CD14-positive monocyte (primary cell): ENCODE results near the gene RNF213. TPM values are rescaled to one million over a fixed set of nuclear protein-coding genes. Genes with fewer than 3 reads are reported as not detected.

Experiments used
- DNase-seq, 3 donors: peaks; one replicate each; pipeline ENCODE4 v3.0.0-alpha.2; 2011 to 2022
- H2AFZ ChIP-seq: 2 replicates; pipeline ENCODE4 v1.6.0; 2012; ENCODE audit warnings: mild to moderate bottlenecking, low read depth, low read length, inconsistent platforms; ENCODE audit not compliant: insufficient read depth, poor library complexity, severe bottlenecking
- H3K27ac ChIP-seq, 2 donors: 1 replicate in 1 of 2; 2 replicates in 1 of 2; pipeline ENCODE4 v1.5.1; 2012 to 2013; ENCODE audit warnings: low read length in 2 of 2, control low read depth in 1 of 2, inconsistent platforms in 1 of 2, low read depth in 1 of 2, mild to moderate bottlenecking in 1 of 2
- H3K27me3 ChIP-seq, 2 donors: one replicate each; pipeline versions ENCODE4 v1.6.0 to v1.6.1; 2011 to 2013; ENCODE audit warnings: low read length in 2 of 2; ENCODE audit not compliant: control insufficient read depth in 2 of 2, insufficient read depth in 2 of 2
- H3K36me3 ChIP-seq, 2 donors: replicated peaks in 1 of 2; 1 replicate in 1 of 2; 2 replicates in 1 of 2; pipeline versions ENCODE4 v1.5.1 to v1.6.1; 2012 to 2013; ENCODE audit warnings: low read length in 2 of 2, control low read depth in 1 of 2, inconsistent platforms in 1 of 2, mild to moderate bottlenecking in 1 of 2; ENCODE audit not compliant: insufficient read depth in 2 of 2, control insufficient read depth in 1 of 2
- H3K4me1 ChIP-seq, 2 donors: 1 replicate in 1 of 2; 2 replicates in 1 of 2; pipeline versions ENCODE4 v1.5.1 to v1.6.1; 2012 to 2013; ENCODE audit warnings: low read length in 2 of 2, control low read depth in 1 of 2, inconsistent platforms in 1 of 2, mild to moderate bottlenecking in 1 of 2, moderate library complexity in 1 of 2; ENCODE audit not compliant: insufficient read depth in 2 of 2, control insufficient read depth in 1 of 2
- H3K4me2 ChIP-seq: replicated peaks from 2 replicates; pipeline ENCODE3; 2012; ENCODE audit warnings: low read length, moderate library complexity, mild to moderate bottlenecking; ENCODE audit not compliant: poor library complexity, severe bottlenecking; ENCODE audit errors: extremely low read depth
- H3K4me3 ChIP-seq, 3 experiments: fragments of 200-600 bp in 1 of 3; sonication (generic) in 1 of 3; replicated peaks in 1 of 3; 1 replicate in 2 of 3; 2 replicates in 1 of 3; pipeline ENCODE4 v1.5.1; 2011 to 2013; ENCODE audit warnings: low read length in 3 of 3, mild to moderate bottlenecking in 3 of 3, control low read depth in 2 of 3, low read depth in 2 of 3, inconsistent platforms in 1 of 3, moderate library complexity in 1 of 3
- H3K79me2 ChIP-seq: 2 replicates; pipeline ENCODE4 v1.6.0; 2012; ENCODE audit warnings: mild to moderate bottlenecking, control low read depth, inconsistent platforms, low read length, moderate library complexity; ENCODE audit not compliant: insufficient read depth
- H3K9ac ChIP-seq: 2 replicates; pipeline ENCODE4 v1.6.0; 2017; ENCODE audit warnings: low read length, mild to moderate bottlenecking; ENCODE audit not compliant: insufficient read depth, poor library complexity, severe bottlenecking
- H3K9me3 ChIP-seq, 2 donors: replicated peaks in 1 of 2; 1 replicate in 1 of 2; 2 replicates in 1 of 2; pipeline versions ENCODE4 v1.5.1 to v1.6.1; 2012 to 2013; ENCODE audit warnings: low read length in 2 of 2, control low read depth in 1 of 2; ENCODE audit not compliant: control insufficient read depth in 1 of 2, insufficient read depth in 1 of 2
- H4K20me1 ChIP-seq: 2 replicates; pipeline ENCODE4 v1.6.0; 2012; ENCODE audit warnings: mild to moderate bottlenecking, low read length, control low read depth, moderate library complexity; ENCODE audit not compliant: insufficient read depth
- H3K27ac Mint-ChIP-seq, 7 donors: one replicate each; pipeline ENCODE4 v1.8.0; 2020; ENCODE audit warnings: mild to moderate bottlenecking in 7 of 7, mixed read lengths in 7 of 7, moderate library complexity in 6 of 7, inconsistent platforms in 2 of 7
- H3K27me3 Mint-ChIP-seq, 3 donors: one replicate each; pipeline ENCODE4 v1.8.0; 2021 to 2022; ENCODE audit warnings: low read depth in 3 of 3, mild to moderate bottlenecking in 3 of 3, mixed read lengths in 3 of 3, moderate library complexity in 3 of 3, inconsistent platforms in 1 of 3
- H3K36me3 Mint-ChIP-seq, 2 donors: one replicate each; pipeline ENCODE4 v1.8.0; 2020; ENCODE audit warnings: mixed read lengths in 2 of 2, inconsistent platforms in 1 of 2, mild to moderate bottlenecking in 1 of 2
- H3K4me1 Mint-ChIP-seq: one replicate; pipeline ENCODE4 v1.8.0; 2020; ENCODE audit warnings: mild to moderate bottlenecking, mixed read lengths
- H3K4me3 Mint-ChIP-seq, 2 donors: one replicate each; pipeline ENCODE4 v1.8.0; 2020; ENCODE audit warnings: mild to moderate bottlenecking in 2 of 2, mixed read lengths in 2 of 2, moderate library complexity in 1 of 2
- H3K9me3 Mint-ChIP-seq, 7 donors: one replicate each; pipeline ENCODE4 v1.8.0; 2020 to 2022; ENCODE audit warnings: mixed read lengths in 7 of 7, mild to moderate bottlenecking in 6 of 7, moderate library complexity in 6 of 7, inconsistent platforms in 2 of 7
- CTCF ChIP-seq: fragments of 200-600 bp; IDR thresholded peaks from one replicate; pipeline ENCODE4 v1.8.0; 2022; ENCODE audit warnings: antibody characterized with exemption, mild to moderate bottlenecking
- WGBS: methylation state at CpG from one replicate; pipeline ENCODE4 v1.1.5; 2013; ENCODE audit warnings: missing lambda C conversion rate; ENCODE audit not compliant: insufficient coverage; 5-methylcytosine and 5-hydroxymethylcytosine counted together
- intact Hi-C, 2 donors: fragments of 100-400 bp; cut with micrococcal nuclease; formaldehyde crosslinking; loops; one replicate each; pipeline versions ENCODE4 v1.15.0 to v1.15.1; 2023
- polyA plus RNA-seq, 3 donors: library from polyadenylated mRNA; depleted of rRNA in 1 of 3; unstranded in 2 of 3; stranded (reverse) in 1 of 3; fragments of 300-500 nt in 2 of 3; fragments of >200 nt in 1 of 3; fragmentation: Illumina TruSeq in 2 of 3; gene quantifications; 1 replicate in 2 of 3; 2 replicates in 1 of 3; pipeline ENCODE4 v1.2.3, GENCODE V29; 2012 to 2021

The RNF213 gene
- polyA plus RNA-seq, 3 donors = 10.3 to 196 (median 18.1) TPM

- Mint-ChIP-seq H3K4me1 (peaks cover 9% of the 10 kb centered on the region), H3K36me3 (peaks cover 88 to 98% of the 10 kb centered on the region in 2 donors), H3K27ac (no peak overlapping the region)
These were observed 62.2 kb downstream of the RNF213 start for GRCh38 chr17:80322864-80323263.

GRCh38 chr17:80323982-80324381, 63.3 kb downstream of the RNF213 start:
- peaks cover 15% of the 10 kb centered on the region for H3K4me1 Mint-ChIP-seq
- no peak for TF ChIP-seq CTCF
- no peak overlapping the region for H3K9ac ChIP-seq
- peaks cover 100% of the 10 kb centered on the region for H4K20me1 ChIP-seq
- peaks cover 89 to 100% of the 10 kb centered on the region in 2 donors for H3K36me3 ChIP-seq
- H3K4me2 ChIP-seq = no peak overlapping the region
- no peaks in the 10 kb centered on the region for H3K79me2 ChIP-seq
- no peak overlapping the region for H3K4me3 ChIP-seq
- H2AFZ ChIP-seq = no peak overlapping the region
- intact Hi-C loops = no loop called here
- H3K36me3 Mint-ChIP-seq = peaks cover 91 to 98% of the 10 kb centered on the region in 2 donors
- H3K9me3 Mint-ChIP-seq = peaks cover 0 to 3% (median 0%) of the 10 kb centered on the region in 7 donors
- no peaks in the 10 kb centered on the region for H3K9me3 ChIP-seq
- no peak overlapping the region for H3K4me3 Mint-ChIP-seq
- peaks cover 0 to 8% of the 10 kb centered on the region in 2 donors for H3K4me1 ChIP-seq
- no peak overlapping the region for H3K27ac ChIP-seq
- peaks cover 0 to 2% (median 0%) of the 10 kb centered on the region in 3 donors for H3K27me3 Mint-ChIP-seq
- no CpG with 5 or more reads among the region's 3 CpGs for WGBS
- DNase-seq = no peak
- H3K27ac Mint-ChIP-seq = no peak overlapping the region
- H3K27me3 ChIP-seq = no peaks in the 10 kb centered on the region

More at GRCh38 chr17:80322864-80323263, 62.2 kb downstream of the RNF213 start:
- no peaks in the 10 kb centered on the region for H3K27me3 ChIP-seq
- WGBS = no CpG with 5 or more reads among the region's 1 CpG
- H3K4me1 ChIP-seq = peaks cover 0 to 8% of the 10 kb centered on the region in 2 donors
- no peak overlapping the region for H3K9ac ChIP-seq
- H3K4me2 ChIP-seq = no peak overlapping the region
- DNase-seq = no peak
- intact Hi-C loops = no loop called here
- H2AFZ ChIP-seq = no peak overlapping the region
- H3K9me3 Mint-ChIP-seq = peaks cover 0 to 3% (median 0%) of the 10 kb centered on the region in 7 donors
- H3K79me2 ChIP-seq = no peaks in the 10 kb centered on the region
- peaks cover 100% of the 10 kb centered on the region for H4K20me1 ChIP-seq
- no peak overlapping the region for H3K4me3 Mint-ChIP-seq
- peaks cover 87 to 100% of the 10 kb centered on the region in 2 donors for H3K36me3 ChIP-seq
- no peak overlapping the region for H3K27ac ChIP-seq
- TF ChIP-seq CTCF = no peak
- H3K9me3 ChIP-seq = no peaks in the 10 kb centered on the region
- peaks cover 0 to 2% (median 0%) of the 10 kb centered on the region in 3 donors for H3K27me3 Mint-ChIP-seq
- H3K4me3 ChIP-seq = no peak overlapping the region
